ENCODE data around the gene AIMP1. TPM values are rescaled to one million over a fixed set of nuclear protein-coding genes. Genes with fewer than 3 reads are reported as not detected.
A peak's percentile ranks its signal among the peaks of the same experiment; 100 is the strongest.

The AIMP1 gene
- total RNA-seq, 1 donor from 2014 or later, result 32.2 TPM

GRCh38 chr4:106312377-106312776, 4.0 kb upstream of the AIMP1 start:
- H3K9me3 Mint-ChIP-seq, result no peaks in the 10 kb centered on the region
- TF ChIP-seq, protein P1, sequence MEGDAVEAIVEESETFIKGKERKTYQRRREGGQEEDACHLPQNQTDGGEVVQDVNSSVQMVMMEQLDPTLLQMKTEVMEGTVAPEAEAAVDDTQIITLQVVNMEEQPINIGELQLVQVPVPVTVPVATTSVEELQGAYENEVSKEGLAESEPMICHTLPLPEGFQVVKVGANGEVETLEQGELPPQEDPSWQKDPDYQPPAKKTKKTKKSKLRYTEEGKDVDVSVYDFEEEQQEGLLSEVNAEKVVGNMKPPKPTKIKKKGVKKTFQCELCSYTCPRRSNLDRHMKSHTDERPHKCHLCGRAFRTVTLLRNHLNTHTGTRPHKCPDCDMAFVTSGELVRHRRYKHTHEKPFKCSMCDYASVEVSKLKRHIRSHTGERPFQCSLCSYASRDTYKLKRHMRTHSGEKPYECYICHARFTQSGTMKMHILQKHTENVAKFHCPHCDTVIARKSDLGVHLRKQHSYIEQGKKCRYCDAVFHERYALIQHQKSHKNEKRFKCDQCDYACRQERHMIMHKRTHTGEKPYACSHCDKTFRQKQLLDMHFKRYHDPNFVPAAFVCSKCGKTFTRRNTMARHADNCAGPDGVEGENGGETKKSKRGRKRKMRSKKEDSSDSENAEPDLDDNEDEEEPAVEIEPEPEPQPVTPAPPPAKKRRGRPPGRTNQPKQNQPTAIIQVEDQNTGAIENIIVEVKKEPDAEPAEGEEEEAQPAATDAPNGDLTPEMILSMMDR (conservative IDR thresholded peaks at IDR 0.05), result no peak
- H3K36me3 Mint-ChIP-seq (ENCODE audit: low read depth), result no peaks in the 10 kb centered on the region
- H3K4me1 Mint-ChIP-seq, result peaks cover 18% of the 10 kb centered on the region
- H3K27ac Mint-ChIP-seq (ENCODE audit: unreplicated experiment), result no peak overlapping the region
- no peaks in the 10 kb centered on the region for H3K27me3 Mint-ChIP-seq (ENCODE audit: low read depth)
- peak overlapping the region; percentile 58 for H3K4me3 Mint-ChIP-seq
- DNase-seq (ENCODE audit: low read depth, low spot score), result no peak

GRCh38 chr4:106312997-106313522, 3.3 kb upstream of the AIMP1 start:
- H3K4me1 Mint-ChIP-seq, result peaks cover 18% of the 10 kb centered on the region
- no peaks in the 10 kb centered on the region for H3K36me3 Mint-ChIP-seq (ENCODE audit: low read depth)
- H3K9me3 Mint-ChIP-seq, result no peaks in the 10 kb centered on the region
- no peak overlapping the region for H3K27ac Mint-ChIP-seq (ENCODE audit: unreplicated experiment)
- TF ChIP-seq, protein P1 (conservative IDR thresholded peaks at IDR 0.05), result no peak
- H3K27me3 Mint-ChIP-seq (ENCODE audit: low read depth), result no peaks in the 10 kb centered on the region
- peak overlapping the region; percentile 81 for H3K4me3 Mint-ChIP-seq
- no peak for DNase-seq (ENCODE audit: low read depth, low spot score)

GRCh38 chr4:106314960-106315359, 1.4 kb upstream of the AIMP1 start:
- H3K9me3 Mint-ChIP-seq, result no peaks in the 10 kb centered on the region
- TF ChIP-seq, protein P1 (conservative IDR thresholded peaks at IDR 0.05), result no peak
- H3K27ac Mint-ChIP-seq (ENCODE audit: unreplicated experiment), result no peak overlapping the region

DNA sequence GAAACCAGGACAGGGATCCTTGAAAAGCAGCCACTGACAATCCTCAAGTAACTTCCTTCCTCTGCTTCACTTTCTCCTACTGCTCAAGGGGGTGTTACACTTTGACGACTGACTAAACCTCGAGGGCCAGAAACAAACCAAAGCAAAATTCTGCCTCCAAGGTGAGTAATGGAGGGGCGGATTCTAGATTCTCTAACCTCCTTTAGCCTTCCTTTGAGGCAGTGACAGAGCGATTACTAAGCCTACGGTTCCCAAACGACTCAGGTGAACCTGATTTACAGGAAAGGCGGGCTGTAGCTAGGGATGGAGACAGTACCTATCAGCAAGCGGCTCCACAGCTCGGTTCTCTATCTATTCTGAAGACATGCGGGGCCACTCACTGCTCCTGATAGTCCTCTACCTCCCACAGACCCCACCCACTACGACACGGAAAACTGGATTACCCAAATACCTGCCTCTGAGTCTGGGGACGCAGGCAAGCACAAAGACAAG, 828 bp upstream of the AIMP1 start:
- Mint-ChIP-seq H3K27me3 (ENCODE audit: low read depth) (no peaks in the 10 kb centered on the region), H3K27ac (ENCODE audit: unreplicated experiment) (no peak overlapping the region), H3K4me1 (peaks cover 22% of the 10 kb centered on the region), H3K4me3 (no peak overlapping the region), H3K36me3 (ENCODE audit: low read depth) (peaks cover 4% of the 10 kb centered on the region), H3K9me3 (no peaks in the 10 kb centered on the region)
- DNase-seq (ENCODE audit: low read depth, low spot score), result no peak
- TF ChIP-seq, protein P1 (conservative IDR thresholded peaks at IDR 0.05), result no peak

More at GRCh38 chr4:106314960-106315359, 1.4 kb upstream of the AIMP1 start:
- H3K4me1 Mint-ChIP-seq, result peaks cover 22% of the 10 kb centered on the region
- H3K27me3 Mint-ChIP-seq (ENCODE audit: low read depth), result no peaks in the 10 kb centered on the region
- H3K36me3 Mint-ChIP-seq (ENCODE audit: low read depth), result no peaks in the 10 kb centered on the region
- no peak overlapping the region for H3K4me3 Mint-ChIP-seq
- DNase-seq (ENCODE audit: low read depth, low spot score), result no peak

DNA sequence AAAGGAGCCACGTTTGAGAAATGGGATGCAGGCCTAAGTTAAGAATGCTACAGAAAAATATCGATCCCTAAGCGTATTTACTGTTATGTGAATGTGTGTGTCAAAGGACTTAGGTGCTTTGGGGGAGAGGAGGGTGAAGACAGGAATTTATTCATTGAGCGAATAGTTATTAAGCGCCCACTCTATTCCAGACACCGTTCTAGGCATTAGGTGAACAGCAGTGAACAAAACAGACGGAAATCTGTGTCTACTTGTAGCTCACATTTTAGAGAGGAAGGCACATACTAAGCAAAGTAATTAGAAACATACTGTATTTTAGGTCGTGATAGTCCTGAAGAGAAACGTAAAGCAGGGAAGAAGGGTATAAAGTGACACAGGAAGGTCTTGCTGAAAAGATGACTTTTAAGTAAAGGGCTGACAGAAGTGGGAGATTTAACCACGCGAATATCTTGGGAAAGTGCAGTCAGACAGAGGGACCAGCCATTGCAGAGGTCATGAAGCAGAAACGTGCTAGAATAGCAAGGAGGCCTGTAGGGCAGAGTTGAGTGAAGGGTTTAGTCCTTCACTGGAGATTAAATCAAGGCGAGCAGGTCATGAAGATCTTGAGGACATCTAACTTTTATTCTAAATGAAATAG, 541 bp downstream of the AIMP1 start:
- peaks cover 11% of the 10 kb centered on the region for H3K36me3 Mint-ChIP-seq (ENCODE audit: low read depth)
- H3K27ac Mint-ChIP-seq (ENCODE audit: unreplicated experiment), result no peak overlapping the region
- H3K4me3 Mint-ChIP-seq, result no peak overlapping the region
- TF ChIP-seq, protein P1 (conservative IDR thresholded peaks at IDR 0.05), result no peak
- H3K4me1 Mint-ChIP-seq, result peaks cover 22% of the 10 kb centered on the region
- no peaks in the 10 kb centered on the region for H3K27me3 Mint-ChIP-seq (ENCODE audit: low read depth)
- H3K9me3 Mint-ChIP-seq, result no peaks in the 10 kb centered on the region
- no peak for DNase-seq (ENCODE audit: low read depth, low spot score)

Measured in neural crest cell (in vitro differentiated cells).